Keratinocyte (primary cell): ENCODE results near the gene SEBOX. TPM values are rescaled to one million over a fixed set of nuclear protein-coding genes. Genes with fewer than 3 reads are reported as not detected.

Source experiments
- DNase-seq: peaks from one replicate; pipeline ENCODE4 v3.0.0-alpha.2; 2011; ENCODE audit warnings: low read depth, missing footprints, low spot score
- FAIRE-seq: peaks from 2 replicates; lab custom pipeline; 2011; peaks lifted over from hg19 to GRCh38; lab: Jason Lieb, UNC
- H2AFZ ChIP-seq: 2 replicates; pipeline ENCODE4 v1.6.0; 2012; ENCODE audit warnings: low read length, control low read depth, inconsistent platforms; ENCODE audit not compliant: control insufficient read depth
- H3K27ac ChIP-seq: 2 replicates; pipeline ENCODE4 v1.5.1; 2011; ENCODE audit warnings: low read length; ENCODE audit not compliant: control insufficient read depth, insufficient read depth
- H3K27me3 ChIP-seq: 3 replicates; pipeline ENCODE4 v1.6.0; 2011; ENCODE audit warnings: low read length; ENCODE audit not compliant: control insufficient read depth, insufficient read depth; ENCODE audit errors: extremely low read depth
- H3K36me3 ChIP-seq, 2 experiments: 2 replicates in 1 of 2; 3 replicates in 1 of 2; pipeline ENCODE4 v1.5.1; 2011; ENCODE audit warnings: low read length in 2 of 2, mild to moderate bottlenecking in 1 of 2; ENCODE audit not compliant: control insufficient read depth in 2 of 2, insufficient read depth in 2 of 2; ENCODE audit errors: extremely low read depth in 1 of 2
- H3K4me1 ChIP-seq: 3 replicates; pipeline ENCODE4 v1.5.1; 2011; ENCODE audit warnings: low read length; ENCODE audit not compliant: control insufficient read depth, insufficient read depth; ENCODE audit errors: extremely low read depth
- H3K4me2 ChIP-seq: 3 replicates; pipeline ENCODE4 v1.6.0; 2011; ENCODE audit warnings: low read depth, low read length; ENCODE audit not compliant: control insufficient read depth, insufficient read depth; ENCODE audit errors: extremely low read depth
- H3K4me3 ChIP-seq, 3 experiments: fragments of 200-600 bp in 1 of 3; sonication (generic) in 1 of 3; 2 replicates in 2 of 3; 3 replicates in 1 of 3; pipeline ENCODE4 v1.5.1; 2011 to 2016; ENCODE audit warnings: low read length in 3 of 3, mild to moderate bottlenecking in 3 of 3, control low read depth in 2 of 3, inconsistent platforms in 1 of 3, low read depth in 1 of 3, mixed read lengths in 1 of 3, mixed run types in 1 of 3, moderate library complexity in 1 of 3; ENCODE audit not compliant: control insufficient read depth in 2 of 3, insufficient read depth in 2 of 3; ENCODE audit errors: extremely low read depth in 1 of 3
- H3K79me2 ChIP-seq: 2 replicates; pipeline ENCODE4 v1.6.0; 2012; ENCODE audit warnings: low read length; ENCODE audit not compliant: control insufficient read depth, insufficient read depth
- H3K9ac ChIP-seq: 3 replicates; pipeline ENCODE4 v1.6.0; 2011; ENCODE audit warnings: low read length; ENCODE audit not compliant: control insufficient read depth, insufficient read depth; ENCODE audit errors: extremely low read depth
- H3K9me1 ChIP-seq: 3 replicates; pipeline ENCODE4 v1.6.0; 2011; ENCODE audit warnings: low read length; ENCODE audit not compliant: control insufficient read depth, insufficient read depth; ENCODE audit errors: extremely low read depth
- H3K9me3 ChIP-seq: 2 replicates; pipeline ENCODE4 v1.5.1; 2012; ENCODE audit warnings: low read depth, low read length; ENCODE audit not compliant: control insufficient read depth
- H4K20me1 ChIP-seq: 3 replicates; pipeline ENCODE4 v1.6.0; 2011; ENCODE audit warnings: low read length; ENCODE audit not compliant: control insufficient read depth, insufficient read depth; ENCODE audit errors: extremely low read depth
- CTCF ChIP-seq, 3 experiments: IDR thresholded peaks in 1 of 3; conservative IDR thresholded peaks in 1 of 3; optimal IDR thresholded peaks in 1 of 3; 2 replicates in 2 of 3; 3 replicates in 1 of 3; pipeline versions ENCODE3 to v1.5.1; 2011; ENCODE audit warnings: low read length in 3 of 3, mild to moderate bottlenecking in 3 of 3, moderate library complexity in 2 of 3, control low read depth in 1 of 3, inconsistent platforms in 1 of 3; ENCODE audit not compliant: insufficient read depth in 2 of 3; ENCODE audit errors: extremely low read depth in 1 of 3
- EZH2 ChIP-seq: IDR thresholded peaks from one replicate; pipeline ENCODE4 v1.6.1; 2012; ENCODE audit warnings: inconsistent platforms, mild to moderate bottlenecking, low read length, moderate library complexity
- dilution Hi-C: fragments of 300-500 bp; cut with MboI; formaldehyde crosslinking; loops from one replicate; pipeline ENCODE4 v1.7.0; 2020; ENCODE audit warnings: low sequenced_read_pairs; ENCODE audit not compliant: extremely low pct_ligation_motif_present
- polyA plus RNA-seq, 5 experiments: library from polyadenylated mRNA; depleted of rRNA in 3 of 5; stranded (reverse) in 3 of 5; stranded (forward) in 1 of 5; unstranded in 1 of 5; fragments of >200 nt; gene quantifications; 1 replicate in 1 of 5; 2 replicates in 3 of 5; 3 replicates in 1 of 5; pipeline versions ENCODE4 v1.2.1 to v1.2.3, GENCODE V29; 2011 to 2012; ENCODE audit warnings: missing spikeins in 2 of 5, low read depth in 1 of 5, low replicate concordance in 1 of 5

SEBOX gene
- polyA plus RNA-seq, 1 donor (not counting 4 experiments of a cell fraction or from before 2014, with no cell fraction given) = not detected

GRCh38 chr17:28338056-28338768, 26.8 kb downstream of the SEBOX start:
- H3K9ac ChIP-seq = no peak overlapping the region
- H3K4me2 ChIP-seq = peak overlapping the region; percentile 53
- H3K27ac ChIP-seq = peak overlapping the region; percentile 49
- peaks cover 10% of the 10 kb centered on the region for H3K9me1 ChIP-seq
- TF ChIP-seq CTCF (optimal IDR thresholded peaks at IDR 0.05 in 1 of 3, IDR thresholded peaks at IDR 0.05 in 1 of 3, conservative IDR thresholded peaks at IDR 0.05 in 1 of 3; ENCODE audit: extremely low read depth in 1 of 3, insufficient read depth in 2 of 3, low read length in 3 of 3) (peak in 2 of 3 experiments; percentile 12 to 13), EZH2 (no peak)
- H3K27me3 ChIP-seq = no peaks in the 10 kb centered on the region
- FAIRE-seq (no peak), DNase-seq (no peak)
- peaks cover 18% of the 10 kb centered on the region for H4K20me1 ChIP-seq
- dilution Hi-C loops = no loop called here
- peaks cover 38% of the 10 kb centered on the region for H3K4me1 ChIP-seq
- peaks cover 32 to 48% of the 10 kb centered on the region in 2 experiments for H3K36me3 ChIP-seq
- H3K79me2 ChIP-seq = peaks cover 58% of the 10 kb centered on the region
- no peak overlapping the region for H2AFZ ChIP-seq
- peak overlapping the region in 1 of 3 experiments; percentile 21 for H3K4me3 ChIP-seq
- no peaks in the 10 kb centered on the region for H3K9me3 ChIP-seq

GRCh38 chr17:28335959-28336871, 28.8 kb downstream of the SEBOX start:
- peak overlapping the region; percentile 74 to 99 (median 97) for H3K4me3 ChIP-seq
- peak overlapping the region; percentile 99 for H3K27ac ChIP-seq
- peak; percentile 60 for DNase-seq
- H4K20me1 ChIP-seq = peaks cover 18% of the 10 kb centered on the region
- H2AFZ ChIP-seq = peak overlapping the region; percentile 68
- FAIRE-seq = peak; percentile 81
- H3K9ac ChIP-seq = peak overlapping the region; percentile 99
- no peaks in the 10 kb centered on the region for H3K9me3 ChIP-seq
- no peaks in the 10 kb centered on the region for H3K27me3 ChIP-seq
- H3K9me1 ChIP-seq = peaks cover 10% of the 10 kb centered on the region
- peaks cover 22 to 30% of the 10 kb centered on the region in 2 experiments for H3K36me3 ChIP-seq
- H3K4me1 ChIP-seq = peaks cover 38% of the 10 kb centered on the region
- dilution Hi-C loops = no loop called here
- H3K79me2 ChIP-seq = peaks cover 60% of the 10 kb centered on the region
- TF ChIP-seq CTCF (optimal IDR thresholded peaks at IDR 0.05 in 1 of 3, IDR thresholded peaks at IDR 0.05 in 1 of 3, conservative IDR thresholded peaks at IDR 0.05 in 1 of 3; ENCODE audit: extremely low read depth in 1 of 3, insufficient read depth in 2 of 3, low read length in 3 of 3) (no peak), EZH2 (no peak)
- H3K4me2 ChIP-seq = peak overlapping the region; percentile 99
